ENCODE results near the gene THBS2. TPM values are rescaled to one million over a fixed set of nuclear protein-coding genes. Genes with fewer than 3 reads are reported as not detected.
"Not testable (repeated sequence)": the region's sequence is repeated elsewhere in the genome, so short reads cannot be mapped to it uniquely, and the experiment has no call there.

THBS2 gene
- 15.3 to 20.4 TPM (median 18.6 TPM) in 3 replicates for total RNA-seq

DNA sequence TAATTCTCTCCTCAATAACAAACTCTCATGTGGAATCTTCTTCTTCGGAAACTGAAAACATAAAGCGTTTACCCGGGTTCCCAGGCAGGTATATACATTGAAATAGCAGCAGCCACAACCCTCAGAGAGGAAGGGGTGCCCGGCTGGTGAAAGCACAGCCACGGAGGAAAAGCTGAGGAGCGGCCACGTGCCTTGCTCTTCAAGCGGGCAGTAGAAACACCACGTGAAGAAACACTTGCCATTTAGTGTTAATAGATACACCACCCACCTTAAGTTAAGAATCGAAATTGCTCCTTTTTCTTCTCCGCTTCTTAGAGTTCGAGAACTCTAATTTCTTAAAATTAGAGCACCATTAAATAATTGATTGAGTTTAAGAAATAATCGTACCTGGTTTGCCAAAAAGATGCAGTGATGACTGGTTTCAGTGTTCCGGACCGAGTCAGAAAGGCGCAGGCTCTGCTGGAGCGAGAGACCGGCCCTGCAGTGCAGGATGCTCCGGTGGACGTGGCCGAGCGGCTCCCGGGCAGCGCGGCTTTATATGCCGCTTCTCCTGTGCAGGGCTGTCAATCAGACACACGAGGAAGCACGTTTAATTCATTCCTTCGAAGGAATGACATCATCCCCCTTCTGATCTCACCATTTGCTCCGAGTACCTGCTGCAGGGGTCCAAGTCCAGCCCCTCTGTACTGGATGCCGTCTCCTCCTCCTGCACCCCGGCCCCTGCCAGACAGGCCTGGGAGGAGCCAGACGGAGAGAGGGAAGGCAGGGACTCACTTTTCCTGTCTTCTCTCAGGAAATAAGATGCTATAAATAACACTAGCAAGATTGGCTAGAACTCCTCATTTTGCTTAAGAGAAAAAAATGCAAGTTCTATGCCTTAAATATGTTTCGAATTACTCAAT is at the start of gene THBS2:
THBS2 (minus strand) TSS at position 510 of the 902 bp plus-strand sequence. CDS start 3,062 bp downstream, outside the sequence.
- no peak for DNase-seq (ENCODE audit: low spot score in 2 of 2, unreplicated experiment in 2 of 2)
- no peaks in the 10 kb centered on the region for H3K36me3 Mint-ChIP-seq
- peak within 1 kb of the TSS; percentile 41 for H3K27ac Mint-ChIP-seq
- TF ChIP-seq, protein P1, sequence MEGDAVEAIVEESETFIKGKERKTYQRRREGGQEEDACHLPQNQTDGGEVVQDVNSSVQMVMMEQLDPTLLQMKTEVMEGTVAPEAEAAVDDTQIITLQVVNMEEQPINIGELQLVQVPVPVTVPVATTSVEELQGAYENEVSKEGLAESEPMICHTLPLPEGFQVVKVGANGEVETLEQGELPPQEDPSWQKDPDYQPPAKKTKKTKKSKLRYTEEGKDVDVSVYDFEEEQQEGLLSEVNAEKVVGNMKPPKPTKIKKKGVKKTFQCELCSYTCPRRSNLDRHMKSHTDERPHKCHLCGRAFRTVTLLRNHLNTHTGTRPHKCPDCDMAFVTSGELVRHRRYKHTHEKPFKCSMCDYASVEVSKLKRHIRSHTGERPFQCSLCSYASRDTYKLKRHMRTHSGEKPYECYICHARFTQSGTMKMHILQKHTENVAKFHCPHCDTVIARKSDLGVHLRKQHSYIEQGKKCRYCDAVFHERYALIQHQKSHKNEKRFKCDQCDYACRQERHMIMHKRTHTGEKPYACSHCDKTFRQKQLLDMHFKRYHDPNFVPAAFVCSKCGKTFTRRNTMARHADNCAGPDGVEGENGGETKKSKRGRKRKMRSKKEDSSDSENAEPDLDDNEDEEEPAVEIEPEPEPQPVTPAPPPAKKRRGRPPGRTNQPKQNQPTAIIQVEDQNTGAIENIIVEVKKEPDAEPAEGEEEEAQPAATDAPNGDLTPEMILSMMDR (IDR thresholded peaks at IDR 0.05; ENCODE audit: unreplicated experiment) = no peak
- H3K9me3 Mint-ChIP-seq = peaks cover 3% of the 10 kb centered on the region
- H3K4me1 Mint-ChIP-seq = peaks cover 38% of the 10 kb centered on the region
- H3K4me3 Mint-ChIP-seq = peak within 1 kb of the TSS; percentile 66
- peaks cover 75% of the 10 kb centered on the region for H3K27me3 Mint-ChIP-seq (ENCODE audit: low read depth)

DNA sequence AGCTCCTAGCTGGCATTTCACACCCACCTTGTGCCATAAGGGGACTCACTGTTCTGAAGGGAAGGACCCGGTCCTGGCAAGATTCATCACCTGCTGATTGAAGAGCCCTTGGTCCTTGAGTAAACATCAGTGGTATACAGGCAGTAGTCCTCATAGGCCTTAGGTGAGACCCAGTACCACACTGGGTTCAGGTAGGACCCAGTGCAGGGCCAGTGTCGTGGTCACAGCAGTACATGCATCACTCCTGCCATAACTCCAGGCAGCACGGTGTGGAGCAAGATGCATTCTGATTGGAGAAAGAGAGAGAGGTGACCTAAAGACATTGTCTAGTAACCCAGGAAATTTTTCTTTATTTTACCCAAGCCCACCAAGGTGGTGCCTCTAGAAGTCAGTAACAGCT is 49.1 kb upstream of the THBS2 start:
- DNase-seq (ENCODE audit: low spot score in 2 of 2, unreplicated experiment in 2 of 2) = no peak
- H3K36me3 Mint-ChIP-seq = peaks cover 2% of the 10 kb centered on the region
- no peak overlapping the region for H3K27ac Mint-ChIP-seq
- H3K4me3 Mint-ChIP-seq = no peak overlapping the region
- H3K9me3 Mint-ChIP-seq = peaks cover 56% of the 10 kb centered on the region
- H3K4me1 Mint-ChIP-seq = no peaks in the 10 kb centered on the region
- TF ChIP-seq, protein P1 (IDR thresholded peaks at IDR 0.05; ENCODE audit: unreplicated experiment) = no peak
- no peaks in the 10 kb centered on the region for H3K27me3 Mint-ChIP-seq (ENCODE audit: low read depth)

GRCh38 chr6:169302255-169302654 is 48.6 kb upstream of the THBS2 start:
- Mint-ChIP-seq H3K27ac (no peak overlapping the region), H3K4me1 (no peaks in the 10 kb centered on the region), H3K4me3 (no peak overlapping the region), H3K36me3 (peaks cover 2% of the 10 kb centered on the region), H3K27me3 (ENCODE audit: low read depth) (no peaks in the 10 kb centered on the region), H3K9me3 (peaks cover 52% of the 10 kb centered on the region)
- DNase-seq (ENCODE audit: low spot score in 2 of 2, unreplicated experiment in 2 of 2) = no peak
- TF ChIP-seq, protein P1 (IDR thresholded peaks at IDR 0.05; ENCODE audit: unreplicated experiment) = no peak

DNA sequence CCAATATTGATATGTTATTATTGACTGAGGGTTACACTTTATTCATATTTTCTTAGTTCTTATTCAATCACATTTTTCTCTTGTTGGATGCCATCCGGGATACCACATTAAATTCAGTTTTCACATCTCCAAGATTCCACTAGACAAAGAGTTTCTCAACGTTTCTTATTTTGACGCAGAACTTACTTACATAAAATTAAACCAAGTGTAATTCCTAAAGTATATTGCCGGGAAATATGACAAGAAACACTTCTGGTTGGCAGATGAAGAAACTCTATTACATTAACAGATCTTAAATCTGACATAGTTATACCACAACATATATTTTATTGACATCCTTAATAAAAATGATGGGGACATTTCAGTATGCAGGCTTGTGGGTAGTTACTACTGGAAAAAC is 47.3 kb upstream of the THBS2 start:
- H3K4me1 Mint-ChIP-seq = no peaks in the 10 kb centered on the region
- no peak overlapping the region for H3K4me3 Mint-ChIP-seq
- H3K27ac Mint-ChIP-seq = no peak overlapping the region
- no peak for DNase-seq (ENCODE audit: low spot score in 2 of 2, unreplicated experiment in 2 of 2)
- H3K9me3 Mint-ChIP-seq = peaks cover 49% of the 10 kb centered on the region
- no peaks in the 10 kb centered on the region for H3K27me3 Mint-ChIP-seq (ENCODE audit: low read depth)
- TF ChIP-seq, protein P1 (IDR thresholded peaks at IDR 0.05; ENCODE audit: unreplicated experiment) = no peak
- H3K36me3 Mint-ChIP-seq = peaks cover 2% of the 10 kb centered on the region

DNA sequence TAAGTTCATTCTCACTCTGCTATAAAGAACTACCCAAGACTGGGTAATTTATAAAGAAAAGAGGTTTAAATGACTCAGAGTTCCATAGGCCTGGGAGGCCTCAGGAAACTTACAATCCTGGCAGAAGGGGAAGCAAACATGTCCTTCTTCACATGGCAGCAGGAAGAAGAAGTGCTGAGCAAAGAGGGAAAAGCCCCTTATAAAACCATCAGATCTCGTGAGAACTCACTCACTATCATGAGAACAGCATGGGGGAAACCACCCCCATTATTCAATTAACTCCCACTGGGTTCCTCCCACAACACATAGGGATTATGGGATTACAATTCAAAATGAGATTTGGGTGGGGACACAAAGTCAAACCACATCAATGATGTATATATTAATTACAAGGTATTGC is 45.0 kb upstream of the THBS2 start:
- H3K4me3 Mint-ChIP-seq; H3K27me3 Mint-ChIP-seq (ENCODE audit: low read depth); H3K36me3 Mint-ChIP-seq; H3K4me1 Mint-ChIP-seq; H3K27ac Mint-ChIP-seq; DNase-seq (ENCODE audit: low spot score in 2 of 2, unreplicated experiment in 2 of 2): not testable (repeated sequence)
- peaks cover 46% of the 10 kb centered on the region for H3K9me3 Mint-ChIP-seq

DNA sequence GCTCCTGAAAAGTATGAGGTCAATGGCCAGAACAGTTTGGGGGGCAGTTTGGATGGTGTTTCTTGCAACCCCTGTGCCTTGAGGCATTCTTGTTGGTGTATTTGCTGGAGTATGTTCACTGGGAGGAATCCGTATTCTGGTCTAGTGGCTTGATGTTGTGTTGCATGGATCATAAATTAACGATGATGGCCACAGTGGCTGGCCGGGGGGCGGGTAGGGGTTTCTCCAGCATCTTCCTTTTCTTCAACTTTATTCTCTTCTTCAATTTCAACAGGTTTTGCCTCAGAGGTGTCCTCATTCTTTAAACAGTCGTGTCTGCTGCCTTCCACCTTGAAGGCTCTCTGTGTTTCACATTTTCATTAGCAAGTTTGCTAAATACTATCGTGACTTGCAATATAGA is 43.0 kb upstream of the THBS2 start:
- peaks cover 32% of the 10 kb centered on the region for H3K9me3 Mint-ChIP-seq
- no peaks in the 10 kb centered on the region for H3K27me3 Mint-ChIP-seq (ENCODE audit: low read depth)

More for the DNA sequence above, 43.0 kb upstream of the THBS2 start:
- TF ChIP-seq, protein P1 (IDR thresholded peaks at IDR 0.05; ENCODE audit: unreplicated experiment) = no peak
- no peak for DNase-seq (ENCODE audit: low spot score in 2 of 2, unreplicated experiment in 2 of 2)
- H3K4me3 Mint-ChIP-seq = no peak overlapping the region
- H3K4me1 Mint-ChIP-seq = peaks cover 16% of the 10 kb centered on the region
- no peak overlapping the region for H3K27ac Mint-ChIP-seq
- peaks cover 2% of the 10 kb centered on the region for H3K36me3 Mint-ChIP-seq

Data from mesothelial cell of epicardium (in vitro differentiated cells).